ENCODE measurements around the gene ANKLE2.

DNA sequence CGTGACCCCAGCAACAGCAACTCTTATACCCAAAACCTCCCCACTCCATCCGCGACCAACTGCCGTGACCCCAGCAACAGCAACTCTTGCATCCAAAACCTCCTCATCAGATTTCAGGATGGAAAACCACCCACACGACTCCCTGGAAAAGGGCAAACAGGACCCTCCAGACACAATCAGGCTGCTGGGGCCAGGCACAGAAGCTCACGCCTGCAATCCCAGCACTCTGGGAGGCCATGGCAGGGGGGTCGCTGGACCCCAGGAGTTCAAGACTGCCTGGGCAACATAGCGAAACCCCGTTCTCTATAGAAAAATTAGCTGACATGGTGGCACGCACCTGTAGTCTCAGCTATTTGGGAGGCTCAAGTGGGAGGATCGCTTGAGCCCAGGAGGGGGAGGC lies 31.3 kb downstream of the ANKLE2 start:
- TF ChIP-seq CTCF (IDR thresholded peaks at IDR 0.05 in 8 of 11, conservative IDR thresholded peaks at IDR 0.05 in 3 of 11) (no peak), POLR2A (IDR thresholded peaks at IDR 0.05) (no peak), POLR2AphosphoS5 (IDR thresholded peaks at IDR 0.05) (peak in 1 of 3 donors; percentile 2)

Measured in spleen (tissue), 7 donors.